ENCODE data around the gene PURA.

- no peak for TF ChIP-seq POLR2A (IDR thresholded peaks at IDR 0.05)
- TF ChIP-seq CTCF (IDR thresholded peaks at IDR 0.05 in 8 of 11, conservative IDR thresholded peaks at IDR 0.05 in 3 of 11): no peak
Observed at GRCh38 chr5:140110646-140110957, 3.3 kb upstream of the PURA start.

Measured in spleen (tissue), 7 donors.